K562 (cell line): ENCODE results near the gene EML2. TPM values are rescaled to one million over a fixed set of nuclear protein-coding genes. Genes with fewer than 3 reads are reported as not detected.
A peak's percentile ranks its signal among the peaks of the same experiment; 100 is the strongest.

Experiments used
- BHLHE40 ChIP-seq: IDR thresholded peaks from 2 replicates; pipeline ENCODE4 v1.6.1; 2011; ENCODE audit warnings: low read length, improper control_type of control experiment
- BRD4 ChIP-seq: fragments of 200-600 bp; sonication (generic); IDR thresholded peaks from 2 replicates; pipeline ENCODE4 v1.6.1; 2017; ENCODE audit warnings: inconsistent platforms
- CREB1 ChIP-seq, 2 experiments: sonication (generic) in 1 of 2; formaldehyde crosslinking in 1 of 2; IDR thresholded peaks; 2 replicates each; pipeline versions ENCODE4 v1.6.1 to v1.8.0; 2012 to 2022; ENCODE audit warnings: inconsistent platforms in 1 of 2, mild to moderate bottlenecking in 1 of 2, missing genetic modification reagents in 1 of 2, moderate library complexity in 1 of 2
- HEY1 ChIP-seq: fragments of 250-450 bp; sonication (Bioruptor Pico); IDR thresholded peaks from 2 replicates; pipeline ENCODE4 v1.5.0; 2020; ENCODE audit warnings: mild to moderate bottlenecking, moderate library complexity, borderline replicate concordance
- NCOA4 ChIP-seq: fragments of 450-650 bp; IDR thresholded peaks from 2 replicates; pipeline ENCODE4 v1.6.1; 2018; ENCODE audit warnings: mild to moderate bottlenecking; ENCODE audit not compliant: partially characterized antibody
- SP1 ChIP-seq: sonication (generic); formaldehyde crosslinking; IDR thresholded peaks from 2 replicates; pipeline ENCODE4 v1.8.1; 2022; ENCODE audit warnings: mild to moderate bottlenecking, missing genetic modification reagents
- TBP ChIP-seq: optimal IDR thresholded peaks from 2 replicates; pipeline ENCODE3; 2011; ENCODE audit warnings: low read depth, low read length, improper control_type of control experiment
- TCF7 ChIP-seq: sonication (generic); IDR thresholded peaks from 2 replicates; pipeline ENCODE4 v1.6.1; 2016; ENCODE audit warnings: antibody characterized with exemption, borderline replicate concordance
- ZC3H4 ChIP-seq: sonication (generic); formaldehyde crosslinking; IDR thresholded peaks from 2 replicates; pipeline ENCODE4 v1.9.0; 2021; ENCODE audit warnings: missing genetic modification reagents, borderline replicate concordance
- ZC3H8 ChIP-seq: fragments of 450-650 bp; IDR thresholded peaks from 2 replicates; pipeline ENCODE4 v1.6.1; 2017
- ZNF165 ChIP-seq: fragments of 250-450 bp; sonication (Bioruptor Pico); IDR thresholded peaks from 2 replicates; pipeline ENCODE4 v1.4.0; 2020; ENCODE audit warnings: borderline replicate concordance
- polyA plus RNA-seq, 8 experiments: library from polyadenylated mRNA; depleted of rRNA in 4 of 8; stranded (reverse) in 5 of 8; unstranded in 3 of 8; fragments of >200 nt; fragmentation: Nextera tagmentation in 2 of 8; fragmentation: Illumina TruSeq in 1 of 8; extraction: Ambion mirVana in 2 of 8; extraction: Trizol in 1 of 8; gene quantifications; 2 replicates each; pipeline versions ENCODE4 v1.2.1 to v1.2.3, GENCODE V29; 2011 to 2014; ENCODE audit warnings: inconsistent platforms in 1 of 8, missing spikeins in 1 of 8
- total RNA-seq, 7 experiments: library from RNA; depleted of rRNA in 6 of 7; stranded (reverse); fragments of >200 nt in 6 of 7; fragmentation: Illumina TruSeq in 2 of 7; extraction: Trizol in 2 of 7; gene quantifications; 2 replicates each; pipeline versions ENCODE4 v1.2.1 to v1.2.3, GENCODE V29; 2011 to 2021; ENCODE audit warnings: low replicate concordance in 1 of 7
- TF ChIP-seq, protein P1 (sequence below): sonication (generic); formaldehyde crosslinking; IDR thresholded peaks from 2 replicates; pipeline ENCODE4 v1.9.0; 2022; ENCODE audit warnings: mild to moderate bottlenecking, missing genetic modification reagents
- TF ChIP-seq, protein P2 (sequence below): fragments of 250-450 bp; sonication (Bioruptor Pico); IDR thresholded peaks from 2 replicates; pipeline ENCODE4 v1.9.0; 2021; ENCODE audit warnings: mild to moderate bottlenecking, inconsistent platforms
- TF ChIP-seq, protein P3 (sequence below), 2 experiments: fragments of 450-650 bp in 1 of 2; sonication (generic) in 1 of 2; formaldehyde crosslinking in 1 of 2; IDR thresholded peaks; 2 replicates each; pipeline versions ENCODE4 v1.7.1 to v1.9.0; 2016 to 2022; ENCODE audit warnings: inconsistent platforms in 1 of 2, mild to moderate bottlenecking in 1 of 2, missing genetic modification reagents in 1 of 2

The EML2 gene
- total and polyA plus RNA-seq, 9 of the 15 experiments (the other 6 are each of a cell fraction or from before 2014, with no cell fraction given) = 2.6 to 69.6 (median 24.8) TPM

DNA sequence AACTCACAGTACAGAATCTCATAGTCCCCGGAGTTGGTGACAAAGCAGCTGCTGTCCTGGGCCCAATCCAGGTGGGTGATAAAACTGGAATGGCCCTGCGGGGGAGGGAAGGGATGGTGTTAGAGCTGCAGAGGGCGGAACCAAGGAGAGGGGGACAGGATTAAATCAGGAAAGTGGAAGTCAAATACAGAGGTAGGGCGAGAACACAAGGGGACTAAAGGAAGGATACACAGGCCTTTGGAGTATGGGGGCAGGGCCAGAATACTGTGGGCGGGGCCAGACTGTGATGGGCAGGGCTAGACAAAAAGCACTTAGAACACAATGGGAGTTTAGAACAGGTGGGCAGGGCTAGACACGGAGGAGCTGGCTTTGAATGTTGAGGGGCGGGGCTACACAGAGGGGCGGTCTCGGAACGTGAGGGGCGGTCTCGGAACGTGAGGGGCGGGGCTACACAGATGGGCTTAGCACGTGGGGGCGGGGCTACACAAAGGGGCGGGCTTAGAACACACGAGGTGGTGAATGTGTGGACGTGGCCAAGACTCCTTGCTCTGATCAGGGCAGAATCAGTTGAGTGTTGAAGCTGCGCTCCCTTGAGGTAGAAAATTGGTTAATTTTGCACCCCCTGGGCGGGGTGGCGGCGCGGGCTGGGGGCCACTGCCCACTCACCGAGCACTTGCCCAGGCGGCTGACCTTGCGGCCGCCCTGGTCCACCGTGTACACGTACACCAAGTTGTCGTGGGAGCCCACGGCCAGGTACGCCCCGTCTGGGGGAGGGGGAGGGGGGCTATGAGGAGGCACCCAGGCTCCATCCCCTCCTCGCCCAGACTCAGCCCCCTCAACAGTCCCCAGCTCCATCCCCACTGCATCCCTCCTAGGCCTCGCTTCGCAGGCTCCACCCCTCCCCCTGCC lies 23.1 kb downstream of the EML2 start (continued):
- no peak for TF ChIP-seq CREB1 (IDR thresholded peaks at IDR 0.05)
- peak; percentile 57; the same call in 1 of the 2 replicates for TF ChIP-seq CREB1 (CRISPR knock-in tag; IDR thresholded peaks at IDR 0.05)
- peak; percentile 99 for TF ChIP-seq BHLHE40
- no peak for TF ChIP-seq ZC3H8
- TF ChIP-seq ZNF165 = no peak
- no peak for TF ChIP-seq TCF7
- TF ChIP-seq HEY1 (CRISPR knock-in tag) = no peak
- TF ChIP-seq ZC3H4 (CRISPR knock-in tag) = no peak
- peak; percentile 83 for TF ChIP-seq TBP
- TF ChIP-seq SP1 (CRISPR knock-in tag) = peak; percentile 86; the same call in 1 of the 2 replicates
- peak; percentile 37; the same call in 1 of the 2 replicates for TF ChIP-seq BRD4
- TF ChIP-seq, protein P1, sequence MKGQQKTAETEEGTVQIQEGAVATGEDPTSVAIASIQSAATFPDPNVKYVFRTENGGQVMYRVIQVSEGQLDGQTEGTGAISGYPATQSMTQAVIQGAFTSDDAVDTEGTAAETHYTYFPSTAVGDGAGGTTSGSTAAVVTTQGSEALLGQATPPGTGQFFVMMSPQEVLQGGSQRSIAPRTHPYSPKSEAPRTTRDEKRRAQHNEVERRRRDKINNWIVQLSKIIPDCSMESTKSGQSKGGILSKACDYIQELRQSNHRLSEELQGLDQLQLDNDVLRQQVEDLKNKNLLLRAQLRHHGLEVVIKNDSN (CRISPR knock-in tag) = peak; percentile 77
- TF ChIP-seq, protein P2, sequence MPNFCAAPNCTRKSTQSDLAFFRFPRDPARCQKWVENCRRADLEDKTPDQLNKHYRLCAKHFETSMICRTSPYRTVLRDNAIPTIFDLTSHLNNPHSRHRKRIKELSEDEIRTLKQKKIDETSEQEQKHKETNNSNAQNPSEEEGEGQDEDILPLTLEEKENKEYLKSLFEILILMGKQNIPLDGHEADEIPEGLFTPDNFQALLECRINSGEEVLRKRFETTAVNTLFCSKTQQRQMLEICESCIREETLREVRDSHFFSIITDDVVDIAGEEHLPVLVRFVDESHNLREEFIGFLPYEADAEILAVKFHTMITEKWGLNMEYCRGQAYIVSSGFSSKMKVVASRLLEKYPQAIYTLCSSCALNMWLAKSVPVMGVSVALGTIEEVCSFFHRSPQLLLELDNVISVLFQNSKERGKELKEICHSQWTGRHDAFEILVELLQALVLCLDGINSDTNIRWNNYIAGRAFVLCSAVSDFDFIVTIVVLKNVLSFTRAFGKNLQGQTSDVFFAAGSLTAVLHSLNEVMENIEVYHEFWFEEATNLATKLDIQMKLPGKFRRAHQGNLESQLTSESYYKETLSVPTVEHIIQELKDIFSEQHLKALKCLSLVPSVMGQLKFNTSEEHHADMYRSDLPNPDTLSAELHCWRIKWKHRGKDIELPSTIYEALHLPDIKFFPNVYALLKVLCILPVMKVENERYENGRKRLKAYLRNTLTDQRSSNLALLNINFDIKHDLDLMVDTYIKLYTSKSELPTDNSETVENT (CRISPR knock-in tag) = no peak
- TF ChIP-seq, protein P3, sequence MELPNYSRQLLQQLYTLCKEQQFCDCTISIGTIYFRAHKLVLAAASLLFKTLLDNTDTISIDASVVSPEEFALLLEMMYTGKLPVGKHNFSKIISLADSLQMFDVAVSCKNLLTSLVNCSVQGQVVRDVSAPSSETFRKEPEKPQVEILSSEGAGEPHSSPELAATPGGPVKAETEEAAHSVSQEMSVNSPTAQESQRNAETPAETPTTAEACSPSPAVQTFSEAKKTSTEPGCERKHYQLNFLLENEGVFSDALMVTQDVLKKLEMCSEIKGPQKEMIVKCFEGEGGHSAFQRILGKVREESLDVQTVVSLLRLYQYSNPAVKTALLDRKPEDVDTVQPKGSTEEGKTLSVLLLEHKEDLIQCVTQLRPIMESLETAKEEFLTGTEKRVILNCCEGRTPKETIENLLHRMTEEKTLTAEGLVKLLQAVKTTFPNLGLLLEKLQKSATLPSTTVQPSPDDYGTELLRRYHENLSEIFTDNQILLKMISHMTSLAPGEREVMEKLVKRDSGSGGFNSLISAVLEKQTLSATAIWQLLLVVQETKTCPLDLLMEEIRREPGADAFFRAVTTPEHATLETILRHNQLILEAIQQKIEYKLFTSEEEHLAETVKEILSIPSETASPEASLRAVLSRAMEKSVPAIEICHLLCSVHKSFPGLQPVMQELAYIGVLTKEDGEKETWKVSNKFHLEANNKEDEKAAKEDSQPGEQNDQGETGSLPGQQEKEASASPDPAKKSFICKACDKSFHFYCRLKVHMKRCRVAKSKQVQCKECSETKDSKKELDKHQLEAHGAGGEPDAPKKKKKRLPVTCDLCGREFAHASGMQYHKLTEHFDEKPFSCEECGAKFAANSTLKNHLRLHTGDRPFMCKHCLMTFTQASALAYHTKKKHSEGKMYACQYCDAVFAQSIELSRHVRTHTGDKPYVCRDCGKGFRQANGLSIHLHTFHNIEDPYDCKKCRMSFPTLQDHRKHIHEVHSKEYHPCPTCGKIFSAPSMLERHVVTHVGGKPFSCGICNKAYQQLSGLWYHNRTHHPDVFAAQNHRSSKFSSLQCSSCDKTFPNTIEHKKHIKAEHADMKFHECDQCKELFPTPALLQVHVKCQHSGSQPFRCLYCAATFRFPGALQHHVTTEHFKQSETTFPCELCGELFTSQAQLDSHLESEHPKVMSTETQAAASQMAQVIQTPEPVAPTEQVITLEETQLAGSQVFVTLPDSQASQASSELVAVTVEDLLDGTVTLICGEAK (IDR thresholded peaks at IDR 0.05) = peak; percentile 85
- TF ChIP-seq, protein P3 (CRISPR knock-in tag; IDR thresholded peaks at IDR 0.05) = no peak
- no peak for TF ChIP-seq NCOA4
